ENCODE data around the gene SPTSSA. TPM values are rescaled to one million over a fixed set of nuclear protein-coding genes. Genes with fewer than 3 reads are reported as not detected.

The SPTSSA gene
- total RNA-seq, 1 donor from 2014 or later: 26.6 TPM

GRCh38 chr14:34452258-34452822 lies 9.7 kb downstream of the SPTSSA start:
- Histone ChIP-seq H3K79me2 (ENCODE audit: insufficient read depth, low read length) (peaks cover 87% of the 10 kb centered on the region), H3K36me3 (ENCODE audit: insufficient read depth, low read length) (peaks cover 8% of the 10 kb centered on the region), H3K9me3 (ENCODE audit: insufficient read depth, low read depth, low read length) (no peaks in the 10 kb centered on the region), H3K27me3 (ENCODE audit: insufficient read depth, low read length) (no peaks in the 10 kb centered on the region), H3K4me1 (ENCODE audit: insufficient read depth, low read length) (no peaks in the 10 kb centered on the region), H2AFZ (ENCODE audit: low read depth, low read length) (no peak overlapping the region), H4K20me1 (ENCODE audit: insufficient read depth, low read length) (peaks cover 69% of the 10 kb centered on the region), H3K4me3 (ENCODE audit: insufficient read depth, low read depth, low read length) (no peak overlapping the region), H3K27ac (ENCODE audit: low read depth, low read length) (no peak overlapping the region), H3K4me2 (ENCODE audit: low read length) (no peak overlapping the region), H3K9ac (ENCODE audit: low read length) (no peak overlapping the region)
- H3K27me3 Mint-ChIP-seq (ENCODE audit: low read depth, unreplicated experiment): no peaks in the 10 kb centered on the region
- H3K4me1 Mint-ChIP-seq (ENCODE audit: low read depth, unreplicated experiment): peaks cover 8% of the 10 kb centered on the region
- TF ChIP-seq EZH2 (IDR thresholded peaks at IDR 0.05; ENCODE audit: insufficient read depth, low read length) (no peak), CTCF (IDR thresholded peaks at IDR 0.05; ENCODE audit: insufficient read depth, low read depth, low read length) (no peak)
- DNase-seq (ENCODE audit: low read depth): no peak
- H3K4me3 Mint-ChIP-seq (ENCODE audit: unreplicated experiment): no peak overlapping the region
- no peaks in the 10 kb centered on the region for H3K9me3 Mint-ChIP-seq (ENCODE audit: unreplicated experiment)
- no peak for FAIRE-seq
- H3K27ac Mint-ChIP-seq (ENCODE audit: unreplicated experiment): no peak overlapping the region
- H3K36me3 Mint-ChIP-seq (ENCODE audit: low read depth, unreplicated experiment): peaks cover 5% of the 10 kb centered on the region

GRCh38 chr14:34450958-34451357 lies 11.1 kb downstream of the SPTSSA start:
- no peaks in the 10 kb centered on the region for H3K4me1 ChIP-seq (ENCODE audit: insufficient read depth, low read length)
- H4K20me1 ChIP-seq (ENCODE audit: insufficient read depth, low read length): peaks cover 77% of the 10 kb centered on the region
- no peak overlapping the region for H3K4me2 ChIP-seq (ENCODE audit: low read length)
- Mint-ChIP-seq H3K4me1 (ENCODE audit: low read depth, unreplicated experiment) (peaks cover 7% of the 10 kb centered on the region), H3K9me3 (ENCODE audit: unreplicated experiment) (no peaks in the 10 kb centered on the region), H3K27me3 (ENCODE audit: low read depth, unreplicated experiment) (no peaks in the 10 kb centered on the region), H3K4me3 (ENCODE audit: unreplicated experiment) (no peak overlapping the region), H3K36me3 (ENCODE audit: low read depth, unreplicated experiment) (peaks cover 7% of the 10 kb centered on the region), H3K27ac (ENCODE audit: unreplicated experiment) (no peak overlapping the region)
- TF ChIP-seq EZH2 (IDR thresholded peaks at IDR 0.05; ENCODE audit: insufficient read depth, low read length) (no peak), CTCF (IDR thresholded peaks at IDR 0.05; ENCODE audit: insufficient read depth, low read depth, low read length) (no peak)
- peaks cover 8% of the 10 kb centered on the region for H3K36me3 ChIP-seq (ENCODE audit: insufficient read depth, low read length)
- no peaks in the 10 kb centered on the region for H3K27me3 ChIP-seq (ENCODE audit: insufficient read depth, low read length)
- peaks cover 88% of the 10 kb centered on the region for H3K79me2 ChIP-seq (ENCODE audit: insufficient read depth, low read length)
- FAIRE-seq (no peak), DNase-seq (ENCODE audit: low read depth) (no peak)
- no peak overlapping the region for H2AFZ ChIP-seq (ENCODE audit: low read depth, low read length)
- no peak overlapping the region for H3K27ac ChIP-seq (ENCODE audit: low read depth, low read length)
- H3K9me3 ChIP-seq (ENCODE audit: insufficient read depth, low read depth, low read length): no peaks in the 10 kb centered on the region
- no peak overlapping the region for H3K9ac ChIP-seq (ENCODE audit: low read length)
- no peak overlapping the region for H3K4me3 ChIP-seq (ENCODE audit: insufficient read depth, low read depth, low read length)

- FAIRE-seq (no peak), DNase-seq (ENCODE audit: low read depth) (no peak)
- Histone ChIP-seq H3K9ac (ENCODE audit: low read length) (no peak overlapping the region), H3K4me1 (ENCODE audit: insufficient read depth, low read length) (no peaks in the 10 kb centered on the region), H3K4me3 (ENCODE audit: insufficient read depth, low read depth, low read length) (no peak overlapping the region), H3K27me3 (ENCODE audit: insufficient read depth, low read length) (no peaks in the 10 kb centered on the region), H3K79me2 (ENCODE audit: insufficient read depth, low read length) (peaks cover 89% of the 10 kb centered on the region), H3K4me2 (ENCODE audit: low read length) (no peak overlapping the region), H3K27ac (ENCODE audit: low read depth, low read length) (no peak overlapping the region), H2AFZ (ENCODE audit: low read depth, low read length) (no peak overlapping the region), H4K20me1 (ENCODE audit: insufficient read depth, low read length) (peaks cover 78% of the 10 kb centered on the region), H3K9me3 (ENCODE audit: insufficient read depth, low read depth, low read length) (no peaks in the 10 kb centered on the region), H3K36me3 (ENCODE audit: insufficient read depth, low read length) (peaks cover 8% of the 10 kb centered on the region)
- Mint-ChIP-seq H3K4me1 (ENCODE audit: low read depth, unreplicated experiment) (peaks cover 7% of the 10 kb centered on the region), H3K27ac (ENCODE audit: unreplicated experiment) (no peak overlapping the region), H3K9me3 (ENCODE audit: unreplicated experiment) (no peaks in the 10 kb centered on the region), H3K27me3 (ENCODE audit: low read depth, unreplicated experiment) (no peaks in the 10 kb centered on the region), H3K36me3 (ENCODE audit: low read depth, unreplicated experiment) (peaks cover 7% of the 10 kb centered on the region), H3K4me3 (ENCODE audit: unreplicated experiment) (no peak overlapping the region)
- TF ChIP-seq EZH2 (IDR thresholded peaks at IDR 0.05; ENCODE audit: insufficient read depth, low read length): no peak
- no peak for TF ChIP-seq CTCF (IDR thresholded peaks at IDR 0.05; ENCODE audit: insufficient read depth, low read depth, low read length)
Measured at GRCh38 chr14:34450542-34450915, 11.5 kb downstream of the SPTSSA start.

All from astrocyte (in vitro differentiated cells and primary cell).